ENCODE data around the gene TMEM88.
A peak's percentile ranks its signal among the peaks of the same experiment; 100 is the strongest.

The TMEM88 gene

GRCh38 chr17:7833011-7833794 is 21.7 kb upstream of the TMEM88 start:
- DNase-seq, result no peak

GRCh38 chr17:7833795-7834541 is 20.9 kb upstream of the TMEM88 start, which contains the start of gene KDM6B:
TSS of gene KDM6B (plus strand) at chr17:7834217. CDS start at chr17:7845555, 11,338 bp downstream.
- DNase-seq, result peak; percentile 88

- peak in 1 of 2 donors; percentile 86 for DNase-seq
Observed at GRCh38 chr17:7834542-7834956, 20.3 kb upstream of the TMEM88 start.

GRCh38 chr17:7834957-7835813 is 19.7 kb upstream of the TMEM88 start:
- peak; percentile 84 to 93 for DNase-seq

GRCh38 chr17:7835814-7836595 is 18.9 kb upstream of the TMEM88 start:
- peak in 1 of 2 donors; percentile 53 for DNase-seq

GRCh38 chr17:7836596-7837407 is 18.1 kb upstream of the TMEM88 start:
- DNase-seq, result peak; percentile 37 to 78

GRCh38 chr17:7837408-7838088 is 17.3 kb upstream of the TMEM88 start:
- DNase-seq, result no peak

GRCh38 chr17:7838090-7839075 is 16.5 kb upstream of the TMEM88 start:
- peak; percentile 39 to 41 for DNase-seq

GRCh38 chr17:7839190-7839875 is 15.5 kb upstream of the TMEM88 start:
- no peak for DNase-seq

- DNase-seq, result no peak
Observed at GRCh38 chr17:7839876-7840261, 15.0 kb upstream of the TMEM88 start.

- DNase-seq, result no peak
Observed at GRCh38 chr17:7840441-7840840, 14.4 kb upstream of the TMEM88 start.

- DNase-seq, result no peak
Observed at GRCh38 chr17:7840875-7841274, 14.0 kb upstream of the TMEM88 start.

- peak; percentile 84 to 99 for DNase-seq
Observed at GRCh38 chr17:7841396-7841914, 13.4 kb upstream of the TMEM88 start.

GRCh38 chr17:7841915-7842379 is 12.9 kb upstream of the TMEM88 start:
- peak; percentile 65 to 99 for DNase-seq

- DNase-seq, result peak; percentile 93 to 99
Observed at GRCh38 chr17:7842380-7843256, 12.2 kb upstream of the TMEM88 start.

- no peak for DNase-seq
Observed at GRCh38 chr17:7843257-7843535, 11.7 kb upstream of the TMEM88 start.

GRCh38 chr17:7843536-7844291 is 11.2 kb upstream of the TMEM88 start:
- peak; percentile 80 to 98 for DNase-seq
